SKM-1 treated with dmso at 0.1 percent for 144 hours (cell line): ENCODE measurements around the gene ANKFN1.
A peak's percentile ranks its signal among the peaks of the same experiment; 100 is the strongest.
"Not testable (repeated sequence)": the region's sequence is repeated elsewhere in the genome, so short reads cannot be mapped to it uniquely, and the experiment has no call there.

Experiments used
- DNase-seq: peaks from one replicate; lab custom pipeline; 2025; ENCODE audit not compliant: unreplicated experiment; lab: John Stamatoyannopoulos, UW

ANKFN1 gene

DNA sequence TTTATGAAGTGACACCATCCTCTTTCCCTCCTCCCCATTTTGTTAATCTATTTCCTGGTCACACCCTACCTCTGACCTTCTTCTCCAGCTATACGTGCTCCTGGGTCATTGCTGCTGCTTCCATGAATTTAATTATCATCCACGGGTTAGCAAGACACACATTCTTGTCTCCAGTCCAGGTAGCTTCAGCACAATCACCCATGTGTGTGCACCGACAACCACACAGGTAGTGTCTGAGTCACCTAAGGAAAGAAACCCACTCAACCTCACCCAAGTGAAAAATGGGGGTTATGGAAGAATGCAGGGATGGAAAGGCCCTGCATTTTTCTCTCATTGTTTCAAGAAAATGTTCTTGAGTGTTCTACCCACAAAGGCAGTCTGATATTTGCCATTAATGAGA, 135.5 kb downstream of the ANKFN1 start:
- not testable (repeated sequence) for DNase-seq

DNA sequence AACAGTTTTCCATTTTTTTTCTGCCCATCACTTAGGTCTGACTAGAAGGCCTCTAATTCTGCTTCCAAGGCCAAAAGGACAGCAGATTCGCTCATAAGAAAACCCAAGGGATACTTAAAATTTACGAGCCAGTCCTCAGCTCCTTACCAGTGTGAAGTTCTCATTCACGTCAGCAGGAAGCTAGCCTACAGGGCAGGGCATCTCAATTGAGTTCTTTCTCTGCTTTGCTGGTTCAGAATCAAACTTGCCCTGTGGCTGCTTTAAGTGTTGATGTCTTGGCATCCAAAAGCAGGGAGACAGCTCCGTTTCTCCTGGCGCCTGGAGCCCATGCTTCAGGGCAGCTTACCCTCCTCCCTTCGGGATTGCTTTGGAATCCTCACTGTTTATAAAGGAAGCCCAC, 136.0 kb downstream of the ANKFN1 start:
- no peak for DNase-seq

DNA sequence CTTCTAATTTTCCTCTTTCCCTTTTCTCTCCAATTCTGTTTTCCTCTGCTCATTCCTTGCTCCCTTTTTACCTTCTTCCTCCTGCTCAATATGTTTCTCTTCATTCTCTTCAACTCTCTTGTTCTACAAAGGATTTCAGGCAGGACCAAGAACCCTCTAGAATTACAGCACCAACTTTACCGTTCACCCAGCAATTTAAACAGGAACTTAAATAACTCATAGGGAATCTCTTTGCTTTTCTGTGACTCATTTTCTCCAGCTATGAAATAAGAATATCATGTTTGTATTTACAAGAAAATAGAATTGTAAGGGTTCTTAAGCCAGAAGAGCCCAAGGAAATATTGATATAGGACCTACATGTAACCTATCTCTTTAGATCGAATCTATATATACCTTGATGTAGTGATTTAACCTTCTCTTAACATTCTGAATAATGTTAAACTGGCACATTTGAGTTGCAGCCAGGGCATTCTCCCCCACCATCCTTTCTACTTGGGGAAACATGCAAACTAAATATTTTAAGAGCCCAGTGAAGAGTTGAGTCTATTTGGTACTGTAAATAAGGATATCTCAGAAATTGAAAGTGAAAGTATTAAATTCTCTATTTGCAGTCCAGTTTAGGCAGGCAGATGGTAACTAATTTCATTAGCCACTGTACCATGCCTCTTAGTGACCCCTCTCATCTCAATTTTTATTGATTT, 137.0 kb downstream of the ANKFN1 start:
- DNase-seq, result no peak

DNA sequence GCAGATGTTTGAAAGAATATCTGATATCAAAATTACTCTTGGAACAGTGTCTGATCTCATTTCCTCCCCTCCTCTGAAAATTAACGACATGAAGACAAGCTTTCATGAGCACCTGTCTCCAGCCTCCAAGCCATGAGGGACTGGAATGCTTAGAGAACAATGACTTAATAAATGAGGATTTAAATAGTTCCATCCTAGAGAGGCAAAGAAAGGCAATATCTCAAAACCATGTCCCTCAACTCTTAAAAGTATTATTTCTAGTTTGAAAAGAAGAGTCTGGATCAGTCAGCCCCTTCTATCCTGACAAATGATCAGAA, 137.5 kb downstream of the ANKFN1 start:
- DNase-seq, result no peak

DNA sequence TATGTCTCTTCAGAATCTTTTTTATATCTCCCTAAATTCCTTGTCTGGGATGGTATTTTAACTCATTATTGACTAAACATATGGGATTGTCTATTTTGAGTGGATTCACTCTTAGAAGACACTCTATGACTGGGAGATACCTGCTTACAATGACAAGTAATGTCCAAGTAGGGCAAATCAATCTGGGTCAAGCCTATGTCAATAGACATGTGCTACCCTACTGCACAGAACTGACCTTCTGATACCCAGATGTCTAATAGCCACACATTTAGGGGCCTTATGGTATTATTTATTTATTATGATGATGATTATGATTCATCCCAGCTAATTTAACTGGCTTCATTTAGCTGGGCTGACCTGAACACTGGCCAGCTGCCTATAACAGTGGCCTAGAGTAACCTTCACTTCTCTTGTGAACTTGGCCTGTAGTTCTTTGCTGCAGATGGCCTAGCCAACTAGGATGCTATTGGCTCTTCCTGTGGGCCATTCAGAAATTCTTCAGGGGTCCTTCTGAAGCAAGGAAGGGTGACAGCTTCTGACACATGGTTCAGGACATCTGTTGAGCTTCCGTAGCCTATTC, 138.0 kb downstream of the ANKFN1 start:
- DNase-seq, result no peak

DNA sequence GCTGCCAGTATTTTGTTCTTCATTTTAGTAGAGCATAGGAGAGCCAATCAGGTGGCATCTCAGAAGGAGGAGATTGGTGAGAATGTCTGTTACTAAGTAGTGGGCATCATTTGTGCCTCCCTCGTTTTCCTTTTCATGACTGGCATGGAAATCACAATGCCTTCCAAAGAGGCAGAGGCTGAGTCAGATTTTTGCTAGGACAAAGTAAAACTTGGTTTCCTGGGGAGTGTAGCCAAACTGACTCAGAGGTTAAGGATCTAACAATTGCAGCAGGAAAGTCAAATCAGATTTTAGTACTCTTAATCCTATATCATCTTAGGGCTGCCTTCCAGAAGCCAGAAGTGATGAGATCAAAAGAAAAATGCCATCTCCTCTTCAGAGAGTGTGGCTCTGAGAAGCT, 138.7 kb downstream of the ANKFN1 start:
- DNase-seq, result no peak

DNA sequence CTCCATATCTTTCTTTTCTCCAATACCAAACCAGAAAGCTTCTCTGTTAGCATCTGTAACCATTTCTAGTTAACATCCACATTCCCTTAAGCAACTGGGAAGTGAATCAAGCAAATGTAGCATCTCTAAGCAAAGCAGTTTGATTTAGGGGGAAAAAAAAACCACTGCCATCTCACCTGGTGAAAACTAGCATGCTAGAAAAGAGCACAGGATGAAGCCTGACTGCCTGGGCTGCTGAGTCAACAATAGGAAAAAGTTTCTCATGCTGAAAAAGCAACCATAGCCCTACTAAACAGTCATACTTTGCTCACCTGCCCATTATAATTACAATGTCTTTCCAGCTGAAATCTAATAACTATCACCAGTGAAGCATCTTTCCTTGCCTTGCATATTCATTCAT, 139.3 kb downstream of the ANKFN1 start:
- DNase-seq, result no peak

DNA sequence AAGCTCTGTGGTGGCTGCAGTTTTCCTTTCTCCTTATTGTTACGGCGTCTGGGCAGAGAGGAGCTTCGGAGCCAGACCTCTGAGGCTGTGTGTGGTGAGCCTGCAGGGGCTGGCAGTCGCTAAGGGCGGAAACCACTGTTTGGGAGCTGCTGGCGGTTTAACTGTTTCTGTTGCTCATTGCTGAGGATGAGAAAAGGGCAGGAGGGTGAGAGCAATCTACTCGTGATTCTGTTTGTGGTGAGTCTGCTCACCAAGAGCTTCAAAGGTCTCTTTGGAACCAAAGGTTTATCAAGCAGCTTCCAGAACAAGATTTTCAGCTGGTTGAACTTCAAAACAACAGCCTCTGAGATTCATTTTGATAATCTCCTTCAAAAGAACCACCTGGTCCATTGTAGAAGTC, 143.9 kb downstream of the ANKFN1 start:
- no peak for DNase-seq

DNA sequence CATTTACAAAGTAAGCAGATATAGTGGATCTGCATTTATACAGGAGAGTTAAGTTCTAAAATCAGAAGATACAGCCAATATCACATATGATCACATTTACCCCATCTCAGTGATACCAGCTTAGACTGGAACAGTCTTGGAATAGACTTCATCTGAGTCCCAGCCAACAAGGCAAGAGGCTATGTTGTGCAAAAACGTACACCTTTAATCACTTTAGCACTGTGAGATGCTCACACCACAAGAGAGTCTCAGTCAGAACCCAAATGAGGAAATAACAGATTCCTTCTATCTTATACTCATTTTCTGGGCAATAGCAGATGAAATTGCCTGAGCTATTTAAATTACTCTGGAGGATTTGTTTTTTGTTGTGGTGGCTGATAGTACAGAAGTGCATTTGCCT, 145.6 kb downstream of the ANKFN1 start:
- no peak for DNase-seq

DNA sequence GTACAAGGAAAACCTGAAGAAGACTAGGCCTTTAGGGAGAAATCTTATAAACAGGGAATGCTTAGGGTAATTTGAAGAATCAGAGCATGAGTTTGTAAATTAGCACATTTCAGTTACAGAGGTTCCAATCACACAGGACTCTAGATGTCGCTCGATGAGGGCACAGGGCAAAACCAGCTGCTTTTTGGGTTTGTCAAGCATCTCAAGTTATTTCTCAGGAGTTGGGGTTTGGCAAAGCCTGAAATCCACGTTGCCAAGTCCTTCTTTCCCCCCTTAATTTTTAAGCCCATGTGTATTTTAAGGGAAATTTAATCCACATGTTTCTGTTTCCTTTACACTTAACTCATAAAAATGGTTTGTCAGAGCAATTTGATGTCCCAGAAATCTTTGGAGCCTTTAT, 146.9 kb downstream of the ANKFN1 start:
- DNase-seq, result no peak

DNA sequence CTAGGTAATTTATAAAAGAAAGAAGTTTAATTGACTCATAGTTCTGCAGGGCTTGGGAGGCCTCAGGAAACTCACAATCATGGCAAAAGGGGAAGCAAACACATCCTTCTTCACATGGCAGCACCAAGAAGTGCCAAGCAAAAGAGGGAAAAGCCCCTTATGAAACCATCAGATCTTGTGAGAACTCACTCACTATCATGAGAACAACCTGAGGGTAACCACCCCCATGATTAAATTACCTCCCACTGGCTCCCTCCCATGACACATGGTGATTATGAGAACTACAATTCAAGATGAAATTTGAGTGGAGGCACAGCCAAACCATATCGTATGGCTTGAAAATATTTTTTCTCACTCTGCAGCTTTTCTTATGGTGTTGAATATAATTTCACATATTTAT, 151.7 kb downstream of the ANKFN1 start:
- no peak for DNase-seq

DNA sequence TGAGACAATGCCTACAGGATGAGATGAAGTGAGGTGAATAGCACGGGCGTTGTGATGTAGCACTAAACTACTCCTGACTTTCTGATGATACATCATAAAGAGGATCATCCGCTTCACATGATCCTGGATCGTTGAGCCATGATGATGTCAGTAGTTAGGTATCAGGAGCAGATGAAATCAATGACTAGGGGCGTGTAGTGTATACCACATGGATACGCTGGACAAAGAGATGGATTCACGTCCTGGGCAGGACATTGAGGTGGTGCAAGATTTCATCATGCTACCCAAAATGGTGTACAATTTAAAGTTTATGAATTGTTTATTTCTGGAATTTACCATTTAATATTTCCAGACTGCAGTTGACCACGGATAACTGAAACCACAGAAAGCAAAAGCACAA, 156.6 kb downstream of the ANKFN1 start:
- no peak for DNase-seq

DNA sequence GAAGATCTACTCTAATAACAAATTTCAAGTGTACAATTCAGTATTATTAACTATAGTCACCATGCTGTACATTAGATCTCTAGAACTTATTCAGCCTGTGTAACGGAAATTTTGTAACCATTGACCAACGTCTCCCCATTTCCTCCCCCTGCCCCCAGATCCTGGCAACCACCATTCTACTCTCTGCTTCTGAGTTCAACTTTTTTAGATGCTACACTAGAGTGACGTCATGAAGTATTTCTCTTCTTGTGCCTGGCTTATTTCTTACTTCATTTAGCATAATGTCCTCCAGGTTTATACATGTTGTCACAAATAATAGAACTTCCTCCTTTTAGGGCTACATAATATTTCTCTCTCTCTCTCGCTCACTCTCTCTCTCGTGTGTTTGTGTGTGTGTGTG, 157.5 kb downstream of the ANKFN1 start:
- DNase-seq, result peak; percentile 25

DNA sequence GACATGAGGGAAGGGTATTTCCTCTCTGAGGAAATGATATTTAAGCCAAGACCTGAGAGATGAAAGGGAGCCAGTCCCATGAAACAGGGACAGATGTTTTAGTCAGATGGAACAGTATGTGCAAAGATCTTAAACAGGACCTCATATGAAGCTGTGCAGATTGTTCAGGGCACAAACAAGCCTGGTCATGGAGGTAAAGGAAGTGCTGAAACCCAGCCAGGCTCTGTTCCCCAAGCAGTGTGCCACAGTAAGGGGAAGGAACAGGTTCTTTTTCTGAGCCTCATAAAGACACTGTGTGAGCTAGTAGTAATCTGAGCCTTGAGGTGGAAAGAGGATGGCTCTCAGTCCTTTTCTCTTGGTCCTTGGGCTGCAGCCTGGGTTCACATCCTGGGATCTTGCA, 159.9 kb downstream of the ANKFN1 start:
- peak; percentile 55 for DNase-seq

DNA sequence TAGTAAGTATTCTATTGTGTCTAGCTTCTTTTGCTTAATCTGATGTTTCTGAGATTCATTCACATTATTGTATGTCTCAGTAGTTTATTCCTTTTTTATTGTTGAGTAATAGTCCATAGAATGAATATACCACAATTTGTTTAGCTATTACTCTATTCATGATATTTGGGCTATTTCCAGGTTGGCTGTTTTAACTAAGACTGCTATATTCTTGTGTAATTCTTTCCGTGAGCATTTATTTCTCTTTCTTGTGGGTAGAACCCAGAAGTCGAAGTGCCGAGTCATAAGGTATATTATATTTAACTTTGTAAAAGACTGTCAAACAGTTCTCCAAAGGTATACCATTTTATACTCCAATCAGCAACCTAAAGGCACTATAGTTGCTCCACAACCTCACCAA, 160.8 kb downstream of the ANKFN1 start:
- no peak for DNase-seq

DNA sequence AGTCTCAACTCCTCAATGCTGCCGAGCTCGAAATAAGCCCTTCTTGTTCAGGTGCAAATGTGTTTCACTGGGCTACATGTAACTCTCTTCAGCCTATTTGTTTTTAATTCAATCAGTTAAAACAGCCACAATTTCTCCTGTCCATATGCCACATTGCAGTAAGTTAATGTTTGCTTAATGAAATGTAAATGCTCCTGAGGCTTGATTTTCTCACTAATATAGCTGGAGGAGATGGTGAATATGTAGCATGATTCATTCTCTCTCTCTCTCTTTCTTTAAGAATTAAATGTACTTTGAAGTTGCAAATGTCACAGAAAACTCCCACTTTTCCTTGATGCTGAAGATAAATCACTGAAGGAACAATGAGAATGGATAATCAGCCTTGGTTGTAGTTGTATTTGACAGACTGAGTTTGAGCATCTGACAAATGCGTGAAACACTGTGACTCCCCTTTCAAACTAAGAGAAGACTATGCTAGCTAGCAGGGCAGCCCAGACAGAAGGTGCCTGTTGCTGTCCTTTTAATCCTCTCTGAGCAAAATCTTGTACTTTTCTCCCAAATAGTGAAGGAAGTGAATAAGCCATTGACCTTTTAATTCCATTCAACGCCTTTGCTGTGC, 161.8 kb downstream of the ANKFN1 start:
- DNase-seq, result no peak

DNA sequence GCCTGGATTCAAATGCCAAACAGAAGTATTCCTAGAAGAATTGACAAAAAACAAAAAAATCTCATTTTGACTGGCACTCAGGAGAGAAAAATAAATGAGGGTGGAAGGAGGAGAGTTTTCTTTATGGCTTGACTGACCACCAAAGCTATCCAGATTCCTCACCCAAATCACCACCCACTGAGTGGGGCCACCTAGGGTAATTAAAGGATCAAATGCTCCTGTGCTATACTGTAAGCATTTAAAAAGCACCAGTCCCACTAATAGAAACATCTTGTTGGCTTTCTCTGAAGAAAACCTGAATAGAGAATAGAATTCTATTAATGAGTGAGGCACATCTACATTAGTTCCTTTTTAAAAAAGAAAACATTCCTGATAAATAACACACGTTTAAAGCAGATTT, 163.3 kb downstream of the ANKFN1 start:
- no peak for DNase-seq

DNA sequence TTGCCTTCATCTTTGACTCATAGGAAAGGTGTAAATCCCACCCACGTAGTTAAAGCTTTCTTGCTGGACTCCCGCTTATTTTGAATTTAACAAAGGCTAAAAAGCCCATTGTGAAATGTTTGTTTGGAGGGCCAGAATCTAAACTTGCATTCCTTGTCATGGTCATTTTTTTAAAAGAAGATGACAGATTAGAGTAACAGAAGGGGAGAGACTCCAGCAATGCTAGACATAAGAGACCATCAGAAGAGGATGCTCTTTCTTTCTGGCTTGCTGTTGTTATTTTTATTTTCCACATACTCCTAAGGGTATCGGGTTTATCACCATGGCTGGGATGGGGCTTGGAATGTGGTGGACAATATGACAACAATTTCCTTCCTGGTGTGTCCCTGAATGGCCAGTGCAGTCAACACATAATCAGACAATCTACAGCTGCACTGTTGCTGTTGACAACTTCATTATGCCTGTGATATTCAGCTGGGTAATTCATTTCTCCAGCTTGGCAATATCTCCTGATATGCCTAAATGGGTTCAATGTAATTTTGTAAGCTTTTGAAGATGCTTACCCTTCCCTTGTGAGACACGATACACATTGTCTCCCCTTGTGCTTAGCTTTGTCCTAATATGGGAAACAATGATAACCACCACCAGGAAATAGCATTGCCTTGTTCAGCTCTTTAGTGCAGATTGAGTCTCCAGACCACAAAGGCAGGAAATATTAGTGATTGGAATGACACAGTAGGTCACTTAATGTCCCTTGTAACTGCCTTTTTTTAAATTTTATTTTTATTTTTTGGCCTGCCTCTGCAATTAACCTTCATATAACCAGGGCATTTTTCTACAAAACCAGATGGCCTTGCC, 164.3 kb downstream of the ANKFN1 start:
- DNase-seq, result no peak

DNA sequence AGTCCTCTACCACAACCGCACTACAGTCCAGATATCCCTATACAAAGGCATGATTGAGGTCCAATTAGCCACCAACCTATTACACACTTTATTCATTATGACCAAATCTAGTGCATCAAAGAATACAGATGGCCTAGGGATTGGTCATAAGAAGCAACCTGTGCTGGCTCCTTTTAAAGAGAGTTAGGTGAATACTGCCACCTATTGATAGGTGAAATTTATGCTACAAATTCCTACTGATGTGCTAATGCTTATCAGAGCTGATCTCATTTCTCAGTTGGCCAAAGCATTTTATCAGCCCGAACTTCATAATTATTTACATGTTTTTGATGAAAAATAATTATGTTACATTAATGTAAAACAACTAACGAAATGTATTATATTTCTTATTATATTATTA, 166.3 kb downstream of the ANKFN1 start:
- peak; percentile 44 for DNase-seq

DNA sequence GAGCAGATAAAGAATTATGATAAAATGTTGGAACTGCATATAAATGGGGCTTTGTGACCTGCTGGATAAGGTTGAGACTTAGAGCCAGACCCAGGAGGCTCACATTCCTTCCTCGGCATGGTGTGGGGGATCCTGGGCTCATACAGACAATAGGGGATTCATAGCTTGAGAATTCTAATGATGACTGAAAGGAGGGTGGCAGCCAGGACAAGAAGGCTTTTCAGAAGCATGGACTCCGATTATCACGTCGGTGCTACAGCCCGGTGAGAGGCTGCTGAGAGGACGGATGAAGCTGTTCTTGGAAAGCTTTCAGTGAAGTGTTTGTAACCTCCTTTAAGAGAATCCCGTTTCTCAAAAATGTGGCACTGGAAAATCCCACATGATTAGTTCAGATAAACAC, 167.2 kb downstream of the ANKFN1 start:
- no peak for DNase-seq

DNA sequence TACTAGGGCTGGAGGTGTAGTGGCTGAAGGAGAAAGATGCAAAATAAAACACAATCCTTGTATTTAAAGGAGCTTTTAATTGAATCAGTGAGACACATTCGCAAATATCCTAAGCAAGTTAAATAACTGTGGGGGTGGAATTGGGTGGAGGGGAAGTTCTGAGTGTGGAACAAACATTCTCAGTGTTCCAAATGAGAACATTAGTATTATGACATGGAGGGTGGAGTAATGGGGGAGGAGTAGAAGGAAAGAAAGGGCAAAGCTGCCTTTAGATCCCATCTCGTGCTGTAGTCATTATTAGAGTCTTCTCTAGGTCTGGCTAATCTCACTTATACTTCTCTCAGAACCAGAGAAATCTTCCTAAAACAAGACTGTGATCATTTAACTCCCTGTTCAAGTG, 169.7 kb downstream of the ANKFN1 start:
- no peak for DNase-seq

DNA sequence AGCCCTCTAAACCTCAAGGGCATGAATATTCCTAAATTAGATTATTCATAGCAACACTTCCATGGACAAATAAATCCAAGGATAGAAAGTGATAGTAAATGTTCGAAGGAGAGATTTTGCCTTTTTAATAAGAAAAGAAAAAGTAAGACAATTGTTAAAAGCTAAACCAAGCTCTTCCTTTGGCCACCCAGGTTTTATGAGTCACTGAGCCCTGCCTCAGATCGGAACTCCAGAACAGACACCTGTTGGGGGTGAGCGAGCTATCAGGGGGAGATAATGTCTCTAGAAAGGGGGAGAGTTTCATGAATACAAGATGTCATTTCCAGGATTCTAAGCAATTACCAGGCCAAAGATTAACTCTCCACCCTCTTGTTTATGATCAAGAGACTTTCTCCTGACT, 171.4 kb downstream of the ANKFN1 start:
- no peak for DNase-seq
